ENCODE results near the gene RAVER1. TPM values are rescaled to one million over a fixed set of nuclear protein-coding genes. Genes with fewer than 3 reads are reported as not detected.

Gene RAVER1
- total and polyA plus RNA-seq, 9 of the 15 experiments (the other 6 are each of a cell fraction or from before 2014, with no cell fraction given): 0.06 to 113 (median 7.0) TPM

DNA sequence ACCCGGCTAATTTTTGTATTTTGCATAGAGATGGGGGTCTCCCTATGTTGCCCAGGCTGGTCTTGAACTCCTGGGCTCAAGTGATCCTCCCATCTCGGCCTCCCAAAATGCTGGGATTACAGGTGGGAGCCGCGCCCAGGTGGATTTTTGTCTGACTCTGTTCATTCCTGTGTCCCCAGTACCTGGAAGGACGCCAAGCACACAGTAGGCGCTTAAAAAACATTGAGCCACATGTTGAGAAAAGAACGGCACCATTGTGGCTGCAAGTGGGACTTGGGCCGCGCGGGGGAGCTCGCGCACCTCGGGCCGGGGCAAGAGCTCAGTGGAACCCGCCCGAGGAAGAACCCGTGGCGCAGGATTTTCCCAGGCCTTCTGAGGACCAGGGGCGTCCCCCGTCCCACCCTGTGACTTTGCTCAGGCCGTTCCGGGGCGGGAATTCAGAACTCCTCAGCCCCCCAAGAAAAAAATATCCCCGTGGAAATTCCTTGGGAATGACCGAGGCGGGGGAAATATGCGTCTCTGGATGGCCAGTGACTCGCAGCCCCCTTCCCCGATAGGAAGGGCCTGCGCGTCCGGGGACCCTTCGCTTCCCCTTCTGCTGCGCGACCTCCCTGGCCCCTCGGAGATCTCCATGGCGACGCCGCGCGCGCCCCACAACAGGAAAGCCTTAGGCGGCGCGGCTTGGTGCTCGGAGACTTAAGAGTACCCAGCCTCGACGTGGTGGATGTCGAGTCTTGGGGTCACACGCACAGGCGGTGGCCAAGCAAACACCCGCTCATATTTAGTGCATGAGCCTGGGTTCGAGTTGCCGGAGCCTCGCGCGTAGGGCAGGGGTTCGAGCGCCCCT, 63.8 kb downstream of the RAVER1 start (continued):
- TF ChIP-seq, protein P1, sequence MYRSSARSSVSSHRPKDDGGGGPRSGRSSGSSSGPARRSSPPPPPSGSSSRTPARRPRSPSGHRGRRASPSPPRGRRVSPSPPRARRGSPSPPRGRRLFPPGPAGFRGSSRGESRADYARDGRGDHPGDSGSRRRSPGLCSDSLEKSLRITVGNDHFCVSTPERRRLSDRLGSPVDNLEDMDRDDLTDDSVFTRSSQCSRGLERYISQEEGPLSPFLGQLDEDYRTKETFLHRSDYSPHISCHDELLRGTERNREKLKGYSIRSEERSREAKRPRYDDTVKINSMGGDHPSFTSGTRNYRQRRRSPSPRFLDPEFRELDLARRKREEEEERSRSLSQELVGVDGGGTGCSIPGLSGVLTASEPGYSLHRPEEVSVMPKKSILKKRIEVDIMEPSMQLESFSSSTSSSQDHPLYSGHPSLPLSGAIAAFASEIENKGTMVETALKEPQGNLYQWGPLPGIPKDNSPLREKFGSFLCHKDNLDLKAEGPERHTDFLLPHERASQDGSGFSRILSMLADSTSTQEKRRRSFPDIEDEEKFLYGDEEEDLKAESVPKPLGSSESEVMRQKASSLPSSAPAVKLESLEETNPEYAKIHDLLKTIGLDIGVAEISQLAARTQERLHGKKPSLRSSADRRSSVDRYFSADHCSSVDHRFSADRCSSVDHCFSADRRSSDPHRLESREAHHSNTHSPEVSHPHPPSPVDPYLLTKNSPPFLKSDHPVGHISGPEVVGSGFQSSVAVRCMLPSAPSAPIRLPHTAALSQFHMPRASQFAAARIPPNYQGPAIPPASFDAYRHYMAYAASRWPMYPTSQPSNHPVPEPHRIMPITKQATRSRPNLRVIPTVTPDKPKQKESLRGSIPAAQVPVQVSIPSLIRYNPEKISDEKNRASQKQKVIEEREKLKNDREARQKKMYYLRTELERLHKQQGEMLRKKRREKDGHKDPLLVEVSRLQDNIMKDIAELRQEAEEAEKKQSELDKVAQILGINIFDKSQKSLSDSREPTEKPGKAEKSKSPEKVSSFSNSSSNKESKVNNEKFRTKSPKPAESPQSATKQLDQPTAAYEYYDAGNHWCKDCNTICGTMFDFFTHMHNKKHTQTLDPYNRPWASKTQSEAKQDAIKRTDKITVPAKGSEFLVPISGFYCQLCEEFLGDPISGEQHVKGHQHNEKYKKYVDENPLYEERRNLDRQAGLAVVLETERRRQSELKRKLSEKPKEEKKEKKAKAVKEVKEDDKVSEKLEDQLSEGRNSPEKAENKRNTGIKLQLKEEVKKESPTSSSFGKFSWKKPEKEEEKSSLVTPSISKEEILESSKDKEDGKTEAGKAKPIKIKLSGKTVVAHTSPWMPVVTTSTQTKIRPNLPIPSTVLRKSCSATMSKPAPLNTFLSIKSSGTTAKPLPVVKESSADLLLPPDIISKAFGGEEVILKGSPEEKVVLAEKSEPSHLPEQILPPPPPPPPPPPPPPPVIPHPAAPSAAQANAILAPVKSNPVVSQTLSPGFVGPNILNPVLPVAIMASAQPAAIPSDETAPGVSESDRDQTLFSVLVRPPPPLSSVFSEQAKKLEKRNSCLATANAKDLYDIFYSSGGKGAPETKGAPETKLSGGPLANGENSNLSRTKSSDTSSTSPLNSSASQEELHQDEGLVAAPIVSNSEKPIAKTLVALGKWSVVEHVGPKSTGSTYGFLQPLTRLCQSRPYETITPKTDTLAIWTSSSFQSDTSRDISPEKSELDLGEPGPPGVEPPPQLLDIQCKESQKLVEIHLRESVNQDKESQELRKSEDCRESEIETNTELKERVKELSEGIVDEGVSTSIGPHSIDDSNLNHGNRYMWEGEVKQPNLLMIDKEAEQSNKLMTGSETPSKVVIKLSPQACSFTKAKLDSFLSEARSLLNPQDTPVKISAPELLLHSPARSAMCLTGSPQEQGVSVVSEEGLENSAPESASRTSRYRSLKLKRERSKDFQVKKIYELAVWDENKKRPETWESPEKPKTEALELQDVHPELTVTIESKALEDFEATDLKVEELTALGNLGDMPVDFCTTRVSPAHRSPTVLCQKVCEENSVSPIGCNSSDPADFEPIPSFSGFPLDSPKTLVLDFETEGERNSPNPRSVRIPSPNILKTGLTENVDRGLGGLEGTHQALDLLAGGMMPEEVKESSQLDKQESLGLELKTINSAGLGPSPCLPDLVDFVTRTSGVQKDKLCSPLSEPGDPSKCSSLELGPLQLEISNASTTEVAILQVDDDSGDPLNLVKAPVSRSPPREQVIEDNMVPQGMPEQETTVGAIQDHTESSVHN (IDR thresholded peaks at IDR 0.05; ENCODE audit: borderline replicate concordance in 1 of 2, low read depth in 1 of 2): no peak
- TF ChIP-seq, protein P2, sequence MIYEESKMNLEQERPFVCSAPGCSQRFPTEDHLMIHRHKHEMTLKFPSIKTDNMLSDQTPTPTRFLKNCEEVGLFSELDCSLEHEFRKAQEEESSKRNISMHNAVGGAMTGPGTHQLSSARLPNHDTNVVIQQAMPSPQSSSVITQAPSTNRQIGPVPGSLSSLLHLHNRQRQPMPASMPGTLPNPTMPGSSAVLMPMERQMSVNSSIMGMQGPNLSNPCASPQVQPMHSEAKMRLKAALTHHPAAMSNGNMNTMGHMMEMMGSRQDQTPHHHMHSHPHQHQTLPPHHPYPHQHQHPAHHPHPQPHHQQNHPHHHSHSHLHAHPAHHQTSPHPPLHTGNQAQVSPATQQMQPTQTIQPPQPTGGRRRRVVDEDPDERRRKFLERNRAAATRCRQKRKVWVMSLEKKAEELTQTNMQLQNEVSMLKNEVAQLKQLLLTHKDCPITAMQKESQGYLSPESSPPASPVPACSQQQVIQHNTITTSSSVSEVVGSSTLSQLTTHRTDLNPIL (CRISPR knock-in tag; IDR thresholded peaks at IDR 0.05): no peak
- TF ChIP-seq, protein P3, sequence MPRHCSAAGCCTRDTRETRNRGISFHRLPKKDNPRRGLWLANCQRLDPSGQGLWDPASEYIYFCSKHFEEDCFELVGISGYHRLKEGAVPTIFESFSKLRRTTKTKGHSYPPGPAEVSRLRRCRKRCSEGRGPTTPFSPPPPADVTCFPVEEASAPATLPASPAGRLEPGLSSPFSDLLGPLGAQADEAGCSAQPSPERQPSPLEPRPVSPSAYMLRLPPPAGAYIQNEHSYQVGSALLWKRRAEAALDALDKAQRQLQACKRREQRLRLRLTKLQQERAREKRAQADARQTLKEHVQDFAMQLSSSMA (CRISPR knock-in tag; IDR thresholded peaks at IDR 0.05): no peak
- no peak for TF ChIP-seq FOXP1 (CRISPR knock-in tag; IDR thresholded peaks at IDR 0.05)
- no peak for TF ChIP-seq SMARCA4 (IDR thresholded peaks at IDR 0.05)
- no peak for TF ChIP-seq PURB (CRISPR knock-in tag; IDR thresholded peaks at IDR 0.05; ENCODE audit: low read depth)
- peak; percentile 59; the same call in 1 of the 2 replicates for TF ChIP-seq RFX1 (IDR thresholded peaks at IDR 0.05)
- no peak for TF ChIP-seq HLTF (IDR thresholded peaks at IDR 0.05)
- TF ChIP-seq NFATC3 (IDR thresholded peaks at IDR 0.05): no peak
- TF ChIP-seq RAD21 (CRISPR knock-in tag; conservative IDR thresholded peaks at IDR 0.05 in 1 of 2, IDR thresholded peaks at IDR 0.05 in 1 of 2): peak; percentile 98 to 99
- no peak for TF ChIP-seq HNRNPH1 (optimal IDR thresholded peaks at IDR 0.05; ENCODE audit: low read depth, low read length)
- TF ChIP-seq RFX5 (IDR thresholded peaks at IDR 0.05; ENCODE audit: low read depth, low read length): no peak
- TF ChIP-seq ERF (CRISPR knock-in tag; IDR thresholded peaks at IDR 0.05): 0 out of 2 replicates have a peak, but pooled peaks have one; percentile 28
- no peak for TF ChIP-seq MCM7 (IDR thresholded peaks at IDR 0.05)
- no peak for TF ChIP-seq SAP30 (IDR thresholded peaks at IDR 0.05; ENCODE audit: borderline replicate concordance, insufficient read depth, low read depth, low read length, poor library complexity, severe bottlenecking)
- no peak for TF ChIP-seq KLF10 (CRISPR knock-in tag; IDR thresholded peaks at IDR 0.05)
- TF ChIP-seq CHCHD3 (CRISPR knock-in tag; IDR thresholded peaks at IDR 0.05): no peak
- no peak for TF ChIP-seq GATA2 (CRISPR knock-in tag; IDR thresholded peaks at IDR 0.05)
- 0 out of 2 replicates have a peak, but pooled peaks have one; percentile 59 for TF ChIP-seq LCOR (CRISPR knock-in tag; IDR thresholded peaks at IDR 0.05)

Data from K562 (cell line).